Measurements from ENCODE around the gene GRK5. TPM values are rescaled to one million over a fixed set of nuclear protein-coding genes. Genes with fewer than 3 reads are reported as not detected.
A peak's percentile ranks its signal among the peaks of the same experiment; 100 is the strongest.

The GRK5 gene
- total RNA-seq, 1 donor from 2014 or later, result 77.6 TPM

- H3K9me3 Mint-ChIP-seq (ENCODE audit: unreplicated experiment), result peaks cover 7% of the 10 kb centered on the region
- no peak for TF ChIP-seq CTCF (IDR thresholded peaks at IDR 0.05; ENCODE audit: partially characterized antibody, unreplicated experiment)
- DNase-seq, result no peak
- H3K4me1 Mint-ChIP-seq (ENCODE audit: low read depth, unreplicated experiment), result peaks cover 34% of the 10 kb centered on the region
- no peak overlapping the region for H3K27ac Mint-ChIP-seq (ENCODE audit: unreplicated experiment)
- H3K36me3 Mint-ChIP-seq (ENCODE audit: unreplicated experiment), result no peaks in the 10 kb centered on the region
- H3K27me3 Mint-ChIP-seq (ENCODE audit: unreplicated experiment), result peaks cover 22% of the 10 kb centered on the region
- H3K4me3 Mint-ChIP-seq (ENCODE audit: unreplicated experiment), result no peak overlapping the region
These were observed 102.0 kb downstream of the GRK5 start for GRCh38 chr10:119309423-119309770.

- H3K9me3 Mint-ChIP-seq (ENCODE audit: unreplicated experiment), result peaks cover 12% of the 10 kb centered on the region
- no peaks in the 10 kb centered on the region for H3K36me3 Mint-ChIP-seq (ENCODE audit: unreplicated experiment)
- H3K27me3 Mint-ChIP-seq (ENCODE audit: unreplicated experiment), result peaks cover 26% of the 10 kb centered on the region
- no peak for DNase-seq
- peaks cover 42% of the 10 kb centered on the region for H3K4me1 Mint-ChIP-seq (ENCODE audit: low read depth, unreplicated experiment)
- H3K4me3 Mint-ChIP-seq (ENCODE audit: unreplicated experiment), result no peak overlapping the region
- no peak overlapping the region for H3K27ac Mint-ChIP-seq (ENCODE audit: unreplicated experiment)
- TF ChIP-seq CTCF (IDR thresholded peaks at IDR 0.05; ENCODE audit: partially characterized antibody, unreplicated experiment), result no peak
These were observed 103.4 kb downstream of the GRK5 start for GRCh38 chr10:119310806-119311205.

- H3K4me3 Mint-ChIP-seq (ENCODE audit: unreplicated experiment), result peak overlapping the region; percentile 50
- H3K36me3 Mint-ChIP-seq (ENCODE audit: unreplicated experiment), result no peaks in the 10 kb centered on the region
- no peak for TF ChIP-seq CTCF (IDR thresholded peaks at IDR 0.05; ENCODE audit: partially characterized antibody, unreplicated experiment)
- DNase-seq, result no peak
- H3K4me1 Mint-ChIP-seq (ENCODE audit: low read depth, unreplicated experiment), result peaks cover 50% of the 10 kb centered on the region
- H3K27ac Mint-ChIP-seq (ENCODE audit: unreplicated experiment), result peak overlapping the region; percentile 79
- peaks cover 11% of the 10 kb centered on the region for H3K9me3 Mint-ChIP-seq (ENCODE audit: unreplicated experiment)
- peaks cover 20% of the 10 kb centered on the region for H3K27me3 Mint-ChIP-seq (ENCODE audit: unreplicated experiment)
These were observed 104.9 kb downstream of the GRK5 start for GRCh38 chr10:119312241-119312640.

- TF ChIP-seq CTCF (IDR thresholded peaks at IDR 0.05; ENCODE audit: partially characterized antibody, unreplicated experiment), result no peak
- peaks cover 20% of the 10 kb centered on the region for H3K27me3 Mint-ChIP-seq (ENCODE audit: unreplicated experiment)
- no peaks in the 10 kb centered on the region for H3K36me3 Mint-ChIP-seq (ENCODE audit: unreplicated experiment)
- DNase-seq, result no peak
- H3K27ac Mint-ChIP-seq (ENCODE audit: unreplicated experiment), result no peak overlapping the region
- peaks cover 54% of the 10 kb centered on the region for H3K4me1 Mint-ChIP-seq (ENCODE audit: low read depth, unreplicated experiment)
- H3K4me3 Mint-ChIP-seq (ENCODE audit: unreplicated experiment), result peak overlapping the region; percentile 13
- H3K9me3 Mint-ChIP-seq (ENCODE audit: unreplicated experiment), result peaks cover 10% of the 10 kb centered on the region
These were observed 105.7 kb downstream of the GRK5 start for GRCh38 chr10:119313024-119313423.

- Mint-ChIP-seq H3K27me3 (ENCODE audit: unreplicated experiment) (peaks cover 20% of the 10 kb centered on the region), H3K4me3 (ENCODE audit: unreplicated experiment) (no peak overlapping the region), H3K36me3 (ENCODE audit: unreplicated experiment) (no peaks in the 10 kb centered on the region), H3K4me1 (ENCODE audit: low read depth, unreplicated experiment) (peaks cover 57% of the 10 kb centered on the region), H3K27ac (ENCODE audit: unreplicated experiment) (no peak overlapping the region), H3K9me3 (ENCODE audit: unreplicated experiment) (peaks cover 11% of the 10 kb centered on the region)
- TF ChIP-seq CTCF (IDR thresholded peaks at IDR 0.05; ENCODE audit: partially characterized antibody, unreplicated experiment), result no peak
- no peak for DNase-seq
These were observed 106.3 kb downstream of the GRK5 start for GRCh38 chr10:119313644-119314043.

Data from glutamatergic neuron (in vitro differentiated cells).